HG02588 (cell line): ENCODE results near the gene PAOX.

Source experiments
- ATAC-seq: cut with Tn5 transposase; IDR thresholded peaks from one replicate; pipeline ENCODE4 v1.9.1; 2021; ENCODE audit warnings: mild to moderate bottlenecking, moderate library complexity; ENCODE audit not compliant: unreplicated experiment

The PAOX gene

GRCh38 chr10:133379152-133379800 lies at the start of gene PAOX:
PAOX (plus strand) TSS chr10:133379262; CDS start chr10:133379317, 55 bp downstream.
- ATAC-seq: peak; percentile 52

GRCh38 chr10:133329491-133330202 lies 49.4 kb upstream of the PAOX start:
- peak; percentile 71 for ATAC-seq

- ATAC-seq: no peak
Measured at GRCh38 chr10:133332936-133333699, 45.9 kb upstream of the PAOX start.

- no peak for ATAC-seq
Measured at GRCh38 chr10:133334503-133335245, 44.4 kb upstream of the PAOX start.

GRCh38 chr10:133335246-133336117 lies 43.6 kb upstream of the PAOX start:
- no peak for ATAC-seq

GRCh38 chr10:133336118-133336576 lies 42.9 kb upstream of the PAOX start:
- ATAC-seq: no peak

- no peak for ATAC-seq
Measured at GRCh38 chr10:133336577-133337369, 42.3 kb upstream of the PAOX start, which contains the start of gene CALY. CALY (minus strand) TSS chr10:133336896; CDS start chr10:133328989, 7,907 bp downstream.

GRCh38 chr10:133337370-133337725 lies 41.7 kb upstream of the PAOX start:
- no peak for ATAC-seq

- ATAC-seq: no peak
Measured at GRCh38 chr10:133338080-133339071, 40.7 kb upstream of the PAOX start.

- no peak for ATAC-seq
Measured at GRCh38 chr10:133339708-133340380, 39.2 kb upstream of the PAOX start.

- ATAC-seq: no peak
Measured at GRCh38 chr10:133341983-133342382, 37.1 kb upstream of the PAOX start.

GRCh38 chr10:133342942-133343341 lies 36.1 kb upstream of the PAOX start:
- no peak for ATAC-seq

- ATAC-seq: no peak
Measured at GRCh38 chr10:133343558-133343957, 35.5 kb upstream of the PAOX start.

GRCh38 chr10:133344236-133344635 lies 34.8 kb upstream of the PAOX start:
- ATAC-seq: no peak

GRCh38 chr10:133346413-133346812 lies 32.6 kb upstream of the PAOX start:
- no peak for ATAC-seq

GRCh38 chr10:133347710-133348517 lies 31.1 kb upstream of the PAOX start:
- no peak for ATAC-seq

- ATAC-seq: no peak
Measured at GRCh38 chr10:133349160-133349568, 29.9 kb upstream of the PAOX start.
